GM12874 (cell line): ENCODE results near the gene OSBPL2.

ENCODE experiments used
- CTCF ChIP-seq: IDR thresholded peaks from 2 replicates; pipeline ENCODE4 v1.5.1; 2011; ENCODE audit warnings: low read depth, mild to moderate bottlenecking, control low read depth, low read length, moderate library complexity; ENCODE audit not compliant: insufficient read depth

Gene OSBPL2

GRCh38 chr20:62240020-62240685 lies 1.8 kb downstream of the OSBPL2 start:
- no peak for TF ChIP-seq CTCF

GRCh38 chr20:62241506-62241905 lies 3.2 kb downstream of the OSBPL2 start:
- TF ChIP-seq CTCF = no peak

GRCh38 chr20:62242176-62242575 lies 3.9 kb downstream of the OSBPL2 start:
- TF ChIP-seq CTCF = no peak

- no peak for TF ChIP-seq CTCF
Observed at GRCh38 chr20:62243106-62243505, 4.8 kb downstream of the OSBPL2 start.

- TF ChIP-seq CTCF = no peak
Observed at GRCh38 chr20:62243906-62244515, 5.7 kb downstream of the OSBPL2 start.

GRCh38 chr20:62244644-62245108 lies 6.4 kb downstream of the OSBPL2 start:
- no peak for TF ChIP-seq CTCF

- no peak for TF ChIP-seq CTCF
Observed at GRCh38 chr20:62245911-62246280, 7.6 kb downstream of the OSBPL2 start.
